ENCODE results near the gene SPAG7. TPM values are rescaled to one million over a fixed set of nuclear protein-coding genes. Genes with fewer than 3 reads are reported as not detected.

Gene SPAG7, protein sequence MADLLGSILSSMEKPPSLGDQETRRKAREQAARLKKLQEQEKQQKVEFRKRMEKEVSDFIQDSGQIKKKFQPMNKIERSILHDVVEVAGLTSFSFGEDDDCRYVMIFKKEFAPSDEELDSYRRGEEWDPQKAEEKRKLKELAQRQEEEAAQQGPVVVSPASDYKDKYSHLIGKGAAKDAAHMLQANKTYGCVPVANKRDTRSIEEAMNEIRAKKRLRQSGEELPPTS
- total RNA-seq, result 55.8 and 67.8 TPM in 2 replicates

GRCh38 chr17:4967539-4968485 is at the start of gene SPAG7:
Gene SPAG7, minus strand, starts transcription at chr17:4967817. Its CDS starts 13 bp downstream, at chr17:4967804.

DNA sequence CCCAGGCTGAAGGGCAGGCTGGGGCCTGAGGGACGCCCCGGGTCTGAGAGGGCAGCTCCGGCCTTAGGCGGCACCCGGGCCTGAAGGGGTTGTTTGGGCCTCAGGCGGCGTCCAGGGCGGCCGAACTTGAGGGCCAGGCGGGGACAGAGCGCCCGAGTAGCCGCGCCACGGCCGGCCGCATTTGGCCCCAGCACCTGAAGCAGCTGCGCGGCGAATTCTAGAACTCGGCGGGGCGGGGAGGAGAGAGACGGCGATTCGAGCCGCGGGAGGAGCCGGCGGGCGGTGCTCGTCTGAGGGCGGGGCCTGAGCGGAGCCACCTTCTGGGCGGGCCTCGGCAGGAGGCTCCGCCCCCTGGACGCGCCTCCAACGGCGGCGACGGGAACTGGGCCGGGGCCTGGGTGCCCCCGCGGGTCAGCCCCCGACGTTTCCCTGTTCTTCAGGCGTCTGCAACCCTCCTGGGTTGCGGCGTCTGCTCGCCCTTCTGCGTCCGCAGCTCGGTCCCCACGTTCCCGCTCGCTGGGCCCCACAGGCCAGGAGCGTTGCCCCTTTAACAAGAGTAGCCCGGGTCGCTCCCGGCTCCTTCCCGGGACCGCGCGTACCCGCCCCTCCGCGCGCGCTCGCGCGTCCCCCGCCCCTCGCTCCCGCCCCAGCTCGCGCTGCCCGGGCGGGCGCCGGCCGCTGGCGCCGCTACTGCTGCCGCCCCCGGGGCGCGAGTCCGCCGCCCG is 29.8 kb upstream of the SPAG7 start, which contains the start of the genes INCA1 and KIF1C:
Gene INCA1, minus strand, starts transcription at position 221 of the 725 bp plus-strand sequence. CDS start 3,085 bp downstream, outside the sequence.
Gene KIF1C, plus strand, starts transcription at position 649 of the 725 bp plus-strand sequence. CDS start 2,297 bp downstream, outside the sequence.

DNA sequence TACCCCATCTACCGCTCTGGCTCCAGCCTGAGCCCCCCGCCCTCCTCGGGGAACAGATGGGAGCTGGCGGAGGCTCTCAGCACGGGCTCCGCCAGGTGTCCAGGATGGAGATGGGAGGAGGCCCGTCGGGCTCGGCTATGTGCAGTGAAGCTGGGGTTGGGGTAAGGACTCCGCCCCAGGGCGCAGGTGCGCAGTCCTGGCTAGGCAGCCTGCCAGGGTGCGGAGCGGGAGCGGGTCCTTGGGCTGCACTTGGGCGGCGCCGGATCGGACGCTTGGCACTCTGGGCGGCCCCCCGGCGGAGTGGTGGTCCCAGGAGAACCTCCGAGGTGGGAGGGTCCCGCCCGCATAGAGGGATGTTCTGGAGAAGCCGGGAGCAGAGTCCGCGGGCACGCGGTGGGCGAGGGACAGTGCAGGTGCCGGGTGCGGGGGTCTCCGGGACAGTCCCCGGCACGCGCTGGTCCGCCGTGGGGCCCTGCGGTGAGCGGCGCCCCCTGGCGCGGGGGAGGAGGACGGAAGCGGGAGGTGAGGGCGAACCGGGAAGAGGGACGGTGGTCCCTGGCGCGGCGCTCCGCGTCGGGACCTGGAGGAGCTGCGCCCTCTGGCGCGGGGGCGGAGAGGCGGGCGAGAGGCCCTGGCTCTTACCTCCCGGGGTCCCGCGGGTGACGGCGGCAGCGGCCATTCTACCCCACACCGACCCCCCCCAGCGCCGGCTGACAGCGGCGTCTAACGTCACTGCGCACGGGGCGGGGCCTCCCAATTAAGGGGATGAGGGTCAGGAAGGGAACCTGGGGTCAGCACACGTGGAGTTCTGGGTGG is 19.5 kb upstream of the SPAG7 start, which contains the start of gene CAMTA2:
Gene CAMTA2, minus strand, starts transcription at position 725 of the 816 bp plus-strand sequence. CDS start 1,453 bp downstream, outside the sequence.

DNA sequence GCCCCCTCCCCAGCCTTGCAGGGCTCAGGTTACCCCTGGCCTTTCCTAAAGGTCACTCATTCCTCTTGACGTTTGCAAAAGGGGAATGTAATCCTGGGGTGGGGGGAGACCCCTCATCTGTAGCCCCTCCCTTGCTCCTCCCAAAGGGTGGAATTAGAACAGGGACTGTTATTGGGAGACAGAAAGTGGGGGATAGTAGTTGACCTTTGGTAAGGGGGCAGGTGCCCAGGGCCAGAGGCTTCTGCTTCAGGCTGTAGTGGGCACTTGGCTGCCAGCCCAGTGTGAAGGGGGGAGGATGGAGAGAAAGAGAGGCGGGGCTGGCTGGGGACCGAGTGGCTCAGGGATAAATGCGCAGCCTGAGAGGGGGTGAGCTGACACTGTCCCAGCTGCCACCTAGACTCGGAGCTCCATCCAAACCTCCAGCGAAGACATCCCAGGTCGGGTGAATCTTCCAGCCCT is 16.8 kb downstream of the SPAG7 start, which contains the start of gene ENO3:
Gene ENO3, plus strand, starts transcription at position 374 of the 459 bp plus-strand sequence. CDS start 711 bp downstream, outside the sequence.

DNA sequence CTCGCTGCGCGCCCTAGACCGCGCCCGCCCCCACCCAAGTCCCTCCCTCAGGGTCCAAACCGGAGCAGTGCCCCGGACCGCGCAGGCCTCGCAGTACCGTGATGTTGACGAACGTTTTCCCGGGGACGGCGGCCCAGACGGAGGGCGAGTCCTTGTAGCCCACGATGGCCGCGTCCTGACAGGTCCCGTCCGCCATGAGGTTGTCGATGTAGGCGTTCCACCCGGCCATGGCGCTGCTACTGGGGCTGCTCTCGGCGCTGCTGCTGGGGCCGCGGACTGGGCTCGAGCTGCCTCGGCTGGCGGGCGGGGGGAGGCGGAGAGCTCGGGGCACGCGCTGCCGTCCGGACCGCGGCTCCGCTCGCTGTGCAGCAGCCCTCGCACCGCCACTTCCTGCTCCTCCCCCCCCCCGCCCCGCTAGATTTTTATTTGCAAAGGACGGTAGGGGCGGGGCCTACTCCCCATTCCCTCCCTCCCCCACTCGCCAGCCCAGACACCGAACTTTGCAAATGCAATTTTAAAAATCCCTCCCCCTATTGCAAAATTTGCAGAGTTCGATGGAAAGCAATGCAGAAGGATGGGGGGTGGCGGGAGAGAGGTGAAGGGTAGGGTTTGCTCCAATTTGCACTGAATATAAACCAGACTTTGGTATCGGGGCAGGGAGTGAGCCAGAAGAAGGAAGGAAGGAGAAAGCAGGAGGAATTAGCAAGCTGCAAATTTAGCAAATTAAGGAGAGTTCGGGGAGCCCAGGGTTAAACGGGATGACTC is 19.3 kb downstream of the SPAG7 start, which contains the start of gene PFN1:
Gene PFN1, minus strand, starts transcription at position 365 of the 765 bp plus-strand sequence. Its CDS starts 136 bp downstream, at position 229.

GRCh38 chr17:4939796-4940554 is 27.6 kb downstream of the SPAG7 start, which contains the start of the genes RNF167 and SLC25A11:
Gene RNF167, plus strand, starts transcription at chr17:4940268. Its CDS starts 642 bp downstream, at chr17:4940910.
Gene SLC25A11, minus strand, starts transcription at chr17:4940046. Its CDS starts 136 bp downstream, at chr17:4939910.

GRCh38 chr17:4931963-4932362 is 35.7 kb downstream of the SPAG7 start, which contains the start of gene GP1BA:
Gene GP1BA, plus strand, starts transcription at chr17:4932277. Its CDS starts 328 bp downstream, at chr17:4932605.

Other genes starting within 250 kb of the SPAG7 start
- gene MED11, start 236.4 kb downstream of the SPAG7 start, total RNA-seq, result 15.4 and 27.8 TPM in 2 replicates
- gene ZMYND15, start 228.0 kb downstream of the SPAG7 start, total RNA-seq, result not detected in 2 replicates
- 0.68 and 3.3 TPM in 2 replicates for gene CXCL16, start 227.9 kb downstream of the SPAG7 start, total RNA-seq
- gene TM4SF5, start 195.9 kb downstream of the SPAG7 start, total RNA-seq, result not detected in 2 replicates
- gene VMO1, start 181.5 kb downstream of the SPAG7 start, total RNA-seq, result 0.17 and 0.58 TPM in 2 replicates
- not detected in 2 replicates for gene GLTPD2, start 178.9 kb downstream of the SPAG7 start, total RNA-seq
- gene PSMB6, start 171.7 kb downstream of the SPAG7 start, total RNA-seq, result 114 and 165 TPM in 2 replicates
- 19.1 and 26.8 TPM in 2 replicates for gene PLD2, start 160.7 kb downstream of the SPAG7 start, total RNA-seq
- 20.4 and 29.9 TPM in 2 replicates for gene MINK1, start 134.5 kb downstream of the SPAG7 start, total RNA-seq
- gene C17orf107, start 68.3 kb downstream of the SPAG7 start, total RNA-seq, result 3.8 and 5.4 TPM in 2 replicates
- gene CHRNE, start 64.7 kb downstream of the SPAG7 start, total RNA-seq, result 0.51 TPM in 1 of 2 replicates, not detected in the other
- not detected in 2 replicates for gene GP1BA, start 35.5 kb downstream of the SPAG7 start, total RNA-seq
- 31.3 and 50.4 TPM in 2 replicates for gene SLC25A11, start 27.8 kb downstream of the SPAG7 start, total RNA-seq
- gene RNF167, start 27.5 kb downstream of the SPAG7 start, total RNA-seq, result 55.7 and 65.9 TPM in 2 replicates
- 692 and 1,126 TPM in 2 replicates for gene PFN1, start 19.3 kb downstream of the SPAG7 start, total RNA-seq
- 1.6 and 10.7 TPM in 2 replicates for gene ENO3, start 16.7 kb downstream of the SPAG7 start, total RNA-seq
- 19.3 and 28.2 TPM in 2 replicates for gene CAMTA2, start 19.9 kb upstream of the SPAG7 start, total RNA-seq
- gene INCA1, start 29.7 kb upstream of the SPAG7 start, total RNA-seq, result 0.47 and 1.6 TPM in 2 replicates
- gene KIF1C, start 30.1 kb upstream of the SPAG7 start, total RNA-seq, result 36.3 and 55.4 TPM in 2 replicates
- not detected in 2 replicates for gene SLC52A1, start 67.6 kb upstream of the SPAG7 start, total RNA-seq
- gene ZFP3, start 110.7 kb upstream of the SPAG7 start, total RNA-seq, result 1.4 and 1.8 TPM in 2 replicates
- gene ZNF232, start 144.1 kb upstream of the SPAG7 start, total RNA-seq, result 2.5 and 4.4 TPM in 2 replicates
- gene USP6, start 148.2 kb upstream of the SPAG7 start, total RNA-seq, result not detected in 2 replicates
- 3.5 and 3.9 TPM in 2 replicates for gene ZNF594, start 224.1 kb upstream of the SPAG7 start, total RNA-seq

Measured in pericardium fibroblast (primary cell).